HepG2 (cell line): ENCODE results near the gene TTC19. TPM values are rescaled to one million over a fixed set of nuclear protein-coding genes. Genes with fewer than 3 reads are reported as not detected.

Source experiments
- ATM ChIP-seq: fragments of 450-650 bp; IDR thresholded peaks from 2 replicates; pipeline ENCODE4 v1.7.1; 2017; ENCODE audit warnings: mild to moderate bottlenecking, borderline replicate concordance
- REST ChIP-seq, 2 experiments: IDR thresholded peaks; 2 replicates each; pipeline ENCODE4 v1.6.1; 2011 to 2012; ENCODE audit warnings: low read length in 2 of 2, borderline replicate concordance in 1 of 2, low read depth in 1 of 2, mild to moderate bottlenecking in 1 of 2, moderate library complexity in 1 of 2
- TAF1 ChIP-seq: sonication (generic); formaldehyde crosslinking; IDR thresholded peaks from 2 replicates; pipeline ENCODE4 v1.4.0; 2020; ENCODE audit warnings: missing genetic modification reagents
- ZBTB2 ChIP-seq: sonication (generic); formaldehyde crosslinking; IDR thresholded peaks from 2 replicates; pipeline ENCODE4 v1.8.0; 2022; ENCODE audit warnings: low read depth, missing genetic modification reagents
- ZNF121 ChIP-seq: sonication (generic); formaldehyde crosslinking; IDR thresholded peaks from 2 replicates; pipeline ENCODE4 v1.5.0; 2020; ENCODE audit warnings: mild to moderate bottlenecking, missing genetic modification reagents
- ZNF550 ChIP-seq: sonication (generic); formaldehyde crosslinking; IDR thresholded peaks from 2 replicates; pipeline ENCODE4 v1.4.0; 2020; ENCODE audit warnings: mild to moderate bottlenecking, missing genetic modification reagents, borderline replicate concordance
- ZNF703 ChIP-seq: sonication (generic); formaldehyde crosslinking; IDR thresholded peaks from 2 replicates; pipeline ENCODE4 v1.5.1; 2020; ENCODE audit warnings: missing genetic modification reagents, mild to moderate bottlenecking, moderate library complexity, borderline replicate concordance
- polyA plus RNA-seq, 8 experiments: library from polyadenylated mRNA; depleted of rRNA in 3 of 8; stranded (reverse) in 7 of 8; unstranded in 1 of 8; fragments of >200 nt; fragmentation: Illumina TruSeq in 4 of 8; extraction: Trizol in 4 of 8; gene quantifications; 2 replicates each; pipeline versions ENCODE4 v1.2.1 to v1.2.3, GENCODE V29; 2011 to 2016; ENCODE audit warnings: low read depth in 4 of 8, missing spikeins in 1 of 8, mixed read lengths in 1 of 8; ENCODE audit not compliant: insufficient read depth in 1 of 8
- total RNA-seq, 5 experiments: library from RNA; depleted of rRNA; stranded (reverse); fragments of >200 nt; fragmentation: Illumina TruSeq; extraction: Trizol; gene quantifications; 2 replicates each; pipeline ENCODE4 v1.2.3, GENCODE V29; 2016; ENCODE audit warnings: low read depth in 1 of 5
- TF ChIP-seq, protein P1 (sequence below): sonication (generic); formaldehyde crosslinking; IDR thresholded peaks from 2 replicates; pipeline ENCODE4 v1.5.0; 2020; ENCODE audit warnings: mild to moderate bottlenecking, missing genetic modification reagents, borderline replicate concordance
- TF ChIP-seq, protein P2 (sequence below): sonication (generic); formaldehyde crosslinking; IDR thresholded peaks from 2 replicates; pipeline ENCODE4 v1.5.0; 2020; ENCODE audit warnings: mild to moderate bottlenecking, missing genetic modification reagents

Gene TTC19
- total and polyA plus RNA-seq, 2 of the 13 experiments (the other 11 are each of a cell fraction or from before 2014, with no cell fraction given), result 4.4 to 24.3 TPM

GRCh38 chr17:16037636-16038035, 38.0 kb downstream of the TTC19 start (continued):
- TF ChIP-seq, protein P1, sequence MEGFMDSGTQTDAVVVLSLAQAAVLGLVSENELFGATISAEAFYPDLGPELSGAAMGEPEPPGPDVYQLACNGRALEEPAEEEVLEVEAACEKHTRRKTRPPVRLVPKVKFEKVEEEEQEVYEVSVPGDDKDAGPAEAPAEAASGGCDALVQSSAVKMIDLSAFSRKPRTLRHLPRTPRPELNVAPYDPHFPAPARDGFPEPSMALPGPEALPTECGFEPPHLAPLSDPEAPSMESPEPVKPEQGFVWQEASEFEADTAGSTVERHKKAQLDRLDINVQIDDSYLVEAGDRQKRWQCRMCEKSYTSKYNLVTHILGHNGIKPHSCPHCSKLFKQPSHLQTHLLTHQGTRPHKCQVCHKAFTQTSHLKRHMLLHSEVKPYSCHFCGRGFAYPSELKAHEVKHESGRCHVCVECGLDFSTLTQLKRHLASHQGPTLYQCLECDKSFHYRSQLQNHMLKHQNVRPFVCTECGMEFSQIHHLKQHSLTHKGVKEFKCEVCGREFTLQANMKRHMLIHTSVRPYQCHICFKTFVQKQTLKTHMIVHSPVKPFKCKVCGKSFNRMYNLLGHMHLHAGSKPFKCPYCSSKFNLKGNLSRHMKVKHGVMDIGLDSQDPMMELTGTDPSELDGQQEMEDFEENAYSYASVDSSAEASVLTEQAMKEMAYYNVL, result no peak
- TF ChIP-seq ZNF550, result no peak
- TF ChIP-seq ATM, result no peak
- no peak for TF ChIP-seq ZBTB2 (CRISPR knock-in tag)
- TF ChIP-seq ZNF703 (CRISPR knock-in tag), result no peak
- TF ChIP-seq REST (IDR thresholded peaks at IDR 0.05; ENCODE audit: borderline replicate concordance in 1 of 2, low read depth in 1 of 2, low read length in 2 of 2), result no peak
- TF ChIP-seq, protein P2, sequence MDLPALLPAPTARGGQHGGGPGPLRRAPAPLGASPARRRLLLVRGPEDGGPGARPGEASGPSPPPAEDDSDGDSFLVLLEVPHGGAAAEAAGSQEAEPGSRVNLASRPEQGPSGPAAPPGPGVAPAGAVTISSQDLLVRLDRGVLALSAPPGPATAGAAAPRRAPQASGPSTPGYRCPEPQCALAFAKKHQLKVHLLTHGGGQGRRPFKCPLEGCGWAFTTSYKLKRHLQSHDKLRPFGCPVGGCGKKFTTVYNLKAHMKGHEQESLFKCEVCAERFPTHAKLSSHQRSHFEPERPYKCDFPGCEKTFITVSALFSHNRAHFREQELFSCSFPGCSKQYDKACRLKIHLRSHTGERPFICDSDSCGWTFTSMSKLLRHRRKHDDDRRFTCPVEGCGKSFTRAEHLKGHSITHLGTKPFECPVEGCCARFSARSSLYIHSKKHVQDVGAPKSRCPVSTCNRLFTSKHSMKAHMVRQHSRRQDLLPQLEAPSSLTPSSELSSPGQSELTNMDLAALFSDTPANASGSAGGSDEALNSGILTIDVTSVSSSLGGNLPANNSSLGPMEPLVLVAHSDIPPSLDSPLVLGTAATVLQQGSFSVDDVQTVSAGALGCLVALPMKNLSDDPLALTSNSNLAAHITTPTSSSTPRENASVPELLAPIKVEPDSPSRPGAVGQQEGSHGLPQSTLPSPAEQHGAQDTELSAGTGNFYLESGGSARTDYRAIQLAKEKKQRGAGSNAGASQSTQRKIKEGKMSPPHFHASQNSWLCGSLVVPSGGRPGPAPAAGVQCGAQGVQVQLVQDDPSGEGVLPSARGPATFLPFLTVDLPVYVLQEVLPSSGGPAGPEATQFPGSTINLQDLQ (CRISPR knock-in tag), result no peak
- no peak for TF ChIP-seq ZNF121 (CRISPR knock-in tag)
- no peak for TF ChIP-seq TAF1 (CRISPR knock-in tag)
